HG03342 (cell line): ENCODE data around the gene ANAPC2.

ENCODE experiments used
- ATAC-seq: cut with Tn5 transposase; IDR thresholded peaks from one replicate; pipeline ENCODE4 v1.9.1; 2021; ENCODE audit warnings: mild to moderate bottlenecking, moderate library complexity; ENCODE audit not compliant: unreplicated experiment

ANAPC2 gene, protein sequence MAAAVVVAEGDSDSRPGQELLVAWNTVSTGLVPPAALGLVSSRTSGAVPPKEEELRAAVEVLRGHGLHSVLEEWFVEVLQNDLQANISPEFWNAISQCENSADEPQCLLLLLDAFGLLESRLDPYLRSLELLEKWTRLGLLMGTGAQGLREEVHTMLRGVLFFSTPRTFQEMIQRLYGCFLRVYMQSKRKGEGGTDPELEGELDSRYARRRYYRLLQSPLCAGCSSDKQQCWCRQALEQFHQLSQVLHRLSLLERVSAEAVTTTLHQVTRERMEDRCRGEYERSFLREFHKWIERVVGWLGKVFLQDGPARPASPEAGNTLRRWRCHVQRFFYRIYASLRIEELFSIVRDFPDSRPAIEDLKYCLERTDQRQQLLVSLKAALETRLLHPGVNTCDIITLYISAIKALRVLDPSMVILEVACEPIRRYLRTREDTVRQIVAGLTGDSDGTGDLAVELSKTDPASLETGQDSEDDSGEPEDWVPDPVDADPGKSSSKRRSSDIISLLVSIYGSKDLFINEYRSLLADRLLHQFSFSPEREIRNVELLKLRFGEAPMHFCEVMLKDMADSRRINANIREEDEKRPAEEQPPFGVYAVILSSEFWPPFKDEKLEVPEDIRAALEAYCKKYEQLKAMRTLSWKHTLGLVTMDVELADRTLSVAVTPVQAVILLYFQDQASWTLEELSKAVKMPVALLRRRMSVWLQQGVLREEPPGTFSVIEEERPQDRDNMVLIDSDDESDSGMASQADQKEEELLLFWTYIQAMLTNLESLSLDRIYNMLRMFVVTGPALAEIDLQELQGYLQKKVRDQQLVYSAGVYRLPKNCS

DNA sequence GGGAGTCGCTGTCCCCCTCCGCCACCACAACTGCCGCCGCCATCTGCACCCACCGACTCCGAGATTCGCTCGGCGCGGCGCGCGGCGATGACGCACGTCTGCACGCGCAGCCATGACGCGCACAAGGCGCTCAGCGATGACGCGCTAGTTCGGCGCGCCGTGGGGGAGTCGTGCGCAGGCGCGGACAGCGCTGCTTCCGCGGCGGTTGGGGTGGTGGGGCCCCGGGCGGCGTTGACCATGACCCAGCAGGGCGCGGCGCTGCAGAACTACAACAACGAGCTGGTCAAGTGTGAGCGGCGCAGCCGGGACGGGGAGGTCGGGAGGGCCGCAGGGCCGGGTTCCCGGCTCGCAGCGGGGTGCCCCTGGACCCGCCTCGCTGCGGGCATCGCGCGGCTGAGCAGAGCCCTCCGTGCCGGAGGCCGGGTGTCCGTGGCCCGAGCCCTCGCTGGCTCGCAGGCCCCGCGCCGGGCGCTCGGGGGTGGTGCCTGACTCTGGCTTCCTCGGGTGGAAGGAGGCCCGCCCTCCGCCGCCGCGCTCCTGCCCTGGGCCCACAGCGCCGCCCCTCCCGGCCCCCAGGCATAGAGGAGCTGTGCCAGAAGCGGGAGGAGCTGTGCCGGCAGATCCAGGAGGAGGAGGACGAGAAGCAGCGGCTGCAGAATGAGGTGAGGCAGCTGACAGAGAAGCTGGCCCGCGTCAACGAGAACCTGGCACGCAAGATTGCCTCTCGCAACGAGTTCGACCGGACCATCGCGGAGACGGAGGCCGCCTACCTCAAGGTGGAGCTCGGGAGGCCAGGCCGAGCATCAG lies at the start of gene ANAPC2, which contains the start of gene SSNA1:
ANAPC2 (minus strand) TSS at position 71 of the 807 bp plus-strand sequence; CDS start at position 43, 28 bp downstream.
SSNA1 (plus strand) TSS at position 187 of the 807 bp plus-strand sequence; CDS start at position 238, 51 bp downstream.
- ATAC-seq: peak; percentile 78

DNA sequence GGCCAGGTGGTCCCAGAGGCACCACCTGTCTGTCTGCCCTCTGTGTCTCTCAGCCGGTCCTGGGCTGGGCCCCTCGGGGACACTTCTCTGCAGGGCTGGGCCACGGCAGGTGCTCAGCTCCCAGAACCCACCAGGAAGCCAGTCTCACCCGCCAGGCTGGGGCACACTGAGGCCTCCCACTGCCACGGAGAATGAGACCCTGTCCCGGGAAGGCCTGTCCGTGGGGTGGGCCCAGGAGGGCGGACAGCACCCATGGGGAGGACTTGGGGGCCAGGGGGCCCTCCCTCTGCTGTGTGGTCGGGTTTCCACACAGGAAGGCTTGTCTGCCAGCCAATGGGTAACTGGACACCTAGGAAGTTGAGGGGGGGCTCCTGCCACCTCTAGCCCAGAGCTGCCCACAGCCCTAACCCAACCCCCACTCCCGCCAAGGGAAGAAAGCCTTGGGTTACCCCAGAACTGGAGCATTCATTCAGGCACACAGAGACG lies 48.6 kb upstream of the ANAPC2 start:
- ATAC-seq: no peak

DNA sequence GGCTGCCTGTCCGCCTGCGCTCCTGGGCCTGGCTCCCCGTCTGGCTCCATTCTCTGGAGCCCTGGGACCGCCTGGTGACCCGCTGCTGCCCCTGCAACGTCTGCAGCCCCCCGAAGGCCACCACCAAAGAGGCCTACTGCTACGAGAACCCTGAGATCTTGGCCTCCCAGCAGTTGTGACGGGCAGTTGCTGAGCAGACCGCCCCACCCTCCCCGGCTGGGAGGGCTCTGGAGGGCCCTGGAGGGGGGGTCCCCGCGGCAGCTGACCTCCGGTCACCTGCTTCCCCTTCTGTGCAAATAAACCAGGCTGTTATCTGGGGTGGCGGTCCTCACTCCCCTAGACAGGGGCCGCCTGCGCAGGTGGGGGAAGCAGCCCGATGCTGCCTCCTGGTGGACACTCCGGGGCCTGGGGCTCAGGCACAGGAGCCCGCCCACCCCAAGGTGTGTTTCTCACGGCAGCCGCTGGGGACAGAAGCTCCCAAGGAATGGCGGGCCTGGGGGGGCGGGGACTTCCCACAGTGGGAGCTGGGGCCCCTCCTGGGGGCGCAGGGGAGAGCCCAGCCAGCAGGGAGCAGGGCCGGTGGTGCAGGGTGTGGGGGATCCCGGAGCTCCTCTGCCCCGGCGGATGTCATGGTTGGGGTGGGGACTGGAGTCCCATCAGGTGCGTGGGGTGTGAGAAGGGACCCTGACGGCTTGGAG lies 48.0 kb upstream of the ANAPC2 start:
- no peak for ATAC-seq

DNA sequence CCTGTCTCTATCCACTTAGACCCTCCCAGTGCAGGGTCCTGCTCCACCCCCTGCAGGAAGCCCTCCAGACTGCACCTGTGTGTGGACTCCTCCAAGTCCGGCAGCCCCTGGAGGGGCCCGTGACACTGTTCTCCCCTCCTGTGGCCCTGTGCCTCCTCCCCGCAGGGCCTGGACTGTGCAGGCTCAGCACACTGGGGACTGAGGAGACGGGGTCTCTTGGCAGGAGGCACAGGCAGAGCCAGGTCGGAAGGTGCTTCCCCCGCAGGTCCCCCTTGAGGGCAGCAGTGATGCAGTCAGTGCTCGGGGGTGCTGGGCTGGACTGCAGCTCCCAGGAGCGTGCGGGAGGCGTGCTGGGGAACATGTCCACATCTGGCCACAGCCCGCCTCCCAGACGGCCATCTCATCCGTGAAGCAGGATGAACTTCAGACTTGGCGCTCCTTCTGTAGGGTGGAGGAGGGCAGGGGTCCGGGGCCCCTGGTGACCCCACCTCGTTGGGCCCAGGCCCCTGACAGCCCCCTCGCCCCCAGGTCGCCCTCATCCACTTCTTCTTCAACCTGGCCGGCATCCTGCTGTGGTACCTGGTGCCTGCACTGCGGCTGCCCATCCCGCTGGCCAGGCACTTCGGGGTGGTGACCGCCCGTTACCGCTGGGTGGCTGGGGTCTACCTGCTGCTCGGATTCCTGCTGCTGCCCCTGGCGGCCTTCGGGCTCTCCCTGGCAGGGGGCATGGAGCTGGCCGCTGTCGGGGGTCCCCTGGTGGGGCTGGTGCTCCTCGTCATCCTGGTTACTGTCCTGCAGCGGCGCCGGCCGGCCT lies 47.3 kb upstream of the ANAPC2 start:
- no peak for ATAC-seq

DNA sequence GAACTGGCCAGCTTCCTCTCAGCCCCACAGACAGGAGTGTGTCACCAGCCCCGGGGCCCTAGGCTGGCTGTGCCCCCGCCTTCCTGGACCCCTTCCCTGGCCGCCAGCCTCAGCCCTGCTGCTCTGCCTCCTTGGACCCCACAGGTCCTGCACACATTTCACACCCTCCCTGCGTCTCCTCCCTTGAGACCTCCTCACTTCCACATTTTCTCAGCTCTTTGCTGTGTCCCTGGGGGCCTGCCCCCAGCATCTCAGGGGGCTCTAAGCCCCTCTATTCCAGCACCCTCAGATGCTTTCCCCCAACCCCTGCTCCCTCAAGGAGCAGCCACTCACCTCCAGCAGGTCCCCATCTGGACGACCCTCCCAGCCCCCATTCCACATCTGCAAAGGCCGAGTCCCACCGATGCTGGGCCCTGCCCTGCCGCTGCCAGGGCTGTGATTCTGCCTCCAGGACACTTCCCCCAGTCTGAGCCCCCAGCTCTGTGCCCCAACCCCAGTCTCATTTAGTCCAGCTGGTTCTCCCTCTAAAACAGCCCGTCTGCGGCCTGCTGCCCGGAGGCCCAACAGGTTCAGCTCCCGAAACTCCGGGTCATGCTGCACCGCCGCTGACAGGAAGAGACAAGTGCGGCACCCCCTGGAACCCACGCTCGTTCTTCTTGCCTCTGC lies 46.5 kb upstream of the ANAPC2 start:
- ATAC-seq: no peak

DNA sequence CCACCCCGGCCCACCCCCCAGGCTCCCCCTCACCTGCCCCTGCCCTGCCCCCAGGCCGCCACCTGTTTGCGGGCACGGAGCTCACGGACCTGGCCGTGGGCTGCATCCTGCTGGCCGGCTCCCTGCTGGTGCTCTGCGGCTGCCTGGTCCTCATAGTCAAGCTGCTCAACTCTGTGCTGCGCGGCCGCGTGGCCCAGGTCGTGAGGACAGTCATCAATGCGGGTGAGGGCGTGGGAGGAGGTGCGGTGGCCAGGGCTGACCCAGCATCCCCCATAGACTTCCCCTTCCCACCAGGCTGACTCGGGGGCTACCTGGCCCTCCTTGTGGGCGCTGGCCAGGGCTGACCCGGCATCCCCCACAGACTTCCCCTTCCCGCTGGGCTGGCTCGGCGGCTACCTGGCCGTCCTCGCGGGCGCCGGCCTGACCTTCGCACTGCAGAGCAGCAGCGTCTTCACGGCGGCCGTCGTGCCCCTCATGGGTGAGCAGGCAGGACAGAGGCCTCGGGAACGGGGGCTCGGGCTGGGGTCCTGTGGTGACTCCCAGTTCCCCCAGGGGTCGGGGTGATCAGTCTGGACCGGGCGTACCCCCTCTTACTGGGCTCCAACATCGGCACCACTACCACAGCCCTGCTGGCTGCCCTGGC lies 45.8 kb upstream of the ANAPC2 start:
- ATAC-seq: no peak

DNA sequence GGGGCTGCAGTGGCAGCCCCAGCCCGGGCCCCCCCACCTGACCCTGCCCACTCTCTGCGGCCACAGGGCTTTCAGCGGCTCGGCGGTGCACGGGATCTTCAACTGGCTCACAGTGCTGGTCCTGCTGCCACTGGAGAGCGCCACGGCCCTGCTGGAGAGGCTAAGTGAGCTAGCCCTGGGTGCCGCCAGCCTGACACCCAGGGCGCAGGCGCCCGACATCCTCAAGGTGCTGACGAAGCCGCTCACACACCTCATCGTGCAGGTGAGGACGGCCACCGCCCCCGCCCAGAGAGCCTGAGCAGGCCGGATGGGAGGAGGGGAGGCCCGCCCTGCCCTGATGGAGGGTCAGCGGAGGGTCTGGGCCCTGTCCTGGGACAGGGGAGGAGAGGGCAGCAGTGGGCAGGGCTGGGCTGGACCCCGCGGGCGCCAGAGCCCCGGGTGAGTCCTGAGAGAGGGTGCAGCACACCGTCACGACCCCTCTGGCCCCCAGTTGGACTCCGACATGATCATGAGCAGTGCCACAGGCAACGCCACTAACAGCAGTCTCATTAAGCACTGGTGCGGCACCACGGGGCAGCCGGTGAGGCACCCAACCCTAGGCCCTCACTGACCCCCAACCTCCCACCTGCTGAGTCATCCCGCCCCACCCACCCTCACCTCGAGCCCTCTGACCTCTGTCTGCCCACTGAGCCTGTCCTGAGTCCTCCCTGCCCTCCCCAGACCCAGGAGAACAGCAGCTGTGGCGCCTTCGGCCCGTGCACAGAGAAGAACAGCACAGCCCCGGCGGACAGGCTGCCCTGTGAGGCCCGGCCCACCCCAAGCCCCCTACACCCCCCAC lies 45.0 kb upstream of the ANAPC2 start:
- ATAC-seq: no peak

DNA sequence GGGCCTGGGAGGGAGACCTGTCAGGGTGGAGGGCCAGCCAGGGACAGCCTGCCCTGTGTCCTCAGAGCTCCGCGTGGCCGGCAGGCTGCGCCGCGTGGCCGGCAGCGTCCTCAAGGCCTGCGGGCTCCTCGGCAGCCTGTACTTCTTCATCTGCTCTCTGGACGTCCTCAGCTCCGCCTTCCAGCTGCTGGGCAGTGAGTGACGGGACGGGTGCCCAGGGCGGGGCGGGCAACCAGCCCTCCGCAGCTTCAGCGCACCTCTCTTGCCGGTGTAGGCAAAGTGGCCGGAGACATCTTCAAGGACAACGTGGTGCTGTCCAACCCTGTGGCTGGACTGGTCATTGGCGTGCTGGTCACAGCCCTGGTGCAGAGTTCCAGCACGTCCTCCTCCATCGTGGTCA lies 44.1 kb upstream of the ANAPC2 start:
- no peak for ATAC-seq

DNA sequence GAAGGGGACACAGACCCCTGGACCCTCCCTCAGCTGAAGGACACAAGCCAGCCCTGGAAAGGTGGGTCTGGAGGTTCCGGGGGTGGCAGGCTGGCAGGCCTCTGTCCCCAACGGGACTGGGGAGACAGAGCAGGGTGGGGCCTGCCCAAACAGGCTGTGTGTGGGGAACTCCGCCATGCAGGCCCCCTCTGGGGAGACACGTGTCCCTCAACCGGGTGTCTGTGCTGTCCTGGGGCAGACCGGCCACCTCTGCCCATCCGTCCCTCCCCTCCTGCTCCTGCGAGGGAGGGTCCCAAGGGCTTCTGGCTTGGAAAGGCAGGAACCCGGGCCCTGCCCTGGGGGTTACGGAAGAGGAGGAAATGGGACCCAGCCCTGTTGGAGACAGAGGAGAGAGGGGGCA lies 43.7 kb upstream of the ANAPC2 start:
- ATAC-seq: no peak

DNA sequence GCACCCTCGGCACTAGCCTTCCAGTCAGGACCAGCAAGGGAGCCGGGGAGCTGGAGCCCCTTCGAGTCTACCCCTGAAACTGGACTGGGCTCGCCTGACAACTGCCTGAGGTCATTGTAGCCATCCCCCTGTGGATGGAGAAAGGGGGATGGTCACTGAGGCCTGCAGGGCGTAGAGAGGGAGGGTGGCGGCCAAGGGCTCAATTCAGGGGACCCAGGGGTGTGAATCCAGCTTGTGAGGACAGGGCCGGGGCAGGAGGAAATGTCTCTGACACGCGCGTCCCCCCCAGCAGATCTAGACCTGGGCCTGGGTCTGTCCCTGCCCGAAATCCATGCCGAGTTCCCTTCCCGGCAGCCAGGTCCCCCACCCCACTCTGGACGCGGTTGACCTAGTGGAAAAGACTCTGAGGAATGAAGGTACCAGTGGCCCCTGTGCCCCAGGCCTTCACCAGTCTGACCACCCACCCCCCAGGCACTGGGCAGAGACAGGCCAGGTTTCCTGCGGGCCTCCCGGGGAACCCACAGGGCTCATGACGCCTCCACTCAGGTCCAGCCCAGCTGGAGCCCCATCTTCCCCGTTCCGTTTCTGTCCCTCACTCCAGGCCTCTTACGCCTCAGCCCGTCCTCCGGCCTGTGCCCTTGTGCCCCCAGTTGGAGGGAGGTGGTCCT lies 43.1 kb upstream of the ANAPC2 start:
- ATAC-seq: no peak

DNA sequence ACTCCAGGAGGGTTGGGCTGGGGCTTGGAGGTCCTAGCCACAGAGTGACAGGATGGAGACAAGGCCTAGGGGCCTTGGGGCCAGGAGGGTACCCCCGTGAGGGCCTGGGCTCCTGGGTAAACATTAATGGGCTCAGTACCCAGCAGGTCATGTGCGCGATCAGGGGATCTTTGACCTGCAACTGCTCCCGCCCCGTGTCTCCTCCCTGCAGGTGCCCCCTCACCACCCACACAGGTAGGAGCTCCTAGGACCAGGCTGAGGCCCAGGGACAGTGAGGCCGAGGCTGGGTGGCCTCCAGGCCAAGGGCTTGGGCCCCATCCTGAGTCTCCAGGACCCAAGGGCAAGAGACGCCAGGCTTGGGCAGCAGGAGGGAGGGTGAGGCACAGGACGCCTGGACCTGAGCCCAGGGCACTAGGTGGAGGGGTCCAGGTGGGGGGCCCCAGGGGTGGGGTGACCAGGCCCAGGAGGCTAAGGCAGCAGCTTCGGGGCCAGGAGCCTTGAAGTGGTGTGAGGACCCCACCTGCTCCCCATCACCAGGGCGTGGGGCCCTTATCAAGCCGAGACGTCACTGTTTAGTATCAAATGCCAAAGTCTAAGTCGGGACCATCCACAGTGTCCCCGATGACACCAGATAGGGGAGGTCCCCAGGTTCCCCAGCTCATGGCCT lies 42.5 kb upstream of the ANAPC2 start, which contains the start of gene SLC34A3:
SLC34A3 (plus strand) TSS at position 197 of the 667 bp plus-strand sequence. CDS start 802 bp downstream, outside the sequence.
- no peak for ATAC-seq

DNA sequence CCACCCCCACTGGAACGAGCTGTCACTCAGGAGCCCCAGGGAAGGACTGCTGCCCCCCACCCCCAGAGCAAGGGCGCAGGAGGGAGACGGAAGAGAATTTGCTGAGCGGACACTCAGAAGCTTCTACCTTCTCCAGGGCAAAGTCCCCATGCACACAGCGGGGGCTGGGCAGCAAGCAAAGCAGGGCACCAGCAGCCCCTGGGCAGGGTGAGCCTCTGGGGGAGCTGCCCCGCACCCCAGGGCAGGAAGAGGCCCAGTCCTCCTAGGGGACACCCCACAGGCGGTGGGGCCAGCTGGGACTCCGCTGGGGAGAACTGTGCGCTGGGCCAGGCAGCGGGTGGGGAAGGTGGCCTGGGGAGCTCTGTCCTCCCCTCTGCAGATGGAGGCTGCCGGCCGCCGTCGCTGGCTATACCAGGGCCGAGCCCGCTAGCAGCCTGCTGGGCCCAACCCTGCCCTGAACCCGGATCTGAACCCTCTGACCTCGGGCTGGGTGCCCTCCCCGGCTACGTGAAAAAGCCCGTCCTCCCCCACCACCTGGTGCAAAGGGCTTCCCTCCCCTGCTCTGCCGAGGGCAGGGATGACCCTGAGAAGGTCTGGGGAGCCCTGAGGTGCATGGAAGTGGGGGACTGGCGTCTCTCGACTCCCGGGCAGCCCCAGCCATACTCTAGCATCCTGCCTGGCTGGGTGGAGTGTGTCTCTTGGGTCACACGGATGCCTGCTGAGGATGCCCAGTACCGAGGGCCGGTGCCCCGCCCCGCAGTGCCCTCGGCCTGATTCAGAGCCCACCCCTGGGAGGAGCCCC lies 41.7 kb upstream of the ANAPC2 start:
- no peak for ATAC-seq

DNA sequence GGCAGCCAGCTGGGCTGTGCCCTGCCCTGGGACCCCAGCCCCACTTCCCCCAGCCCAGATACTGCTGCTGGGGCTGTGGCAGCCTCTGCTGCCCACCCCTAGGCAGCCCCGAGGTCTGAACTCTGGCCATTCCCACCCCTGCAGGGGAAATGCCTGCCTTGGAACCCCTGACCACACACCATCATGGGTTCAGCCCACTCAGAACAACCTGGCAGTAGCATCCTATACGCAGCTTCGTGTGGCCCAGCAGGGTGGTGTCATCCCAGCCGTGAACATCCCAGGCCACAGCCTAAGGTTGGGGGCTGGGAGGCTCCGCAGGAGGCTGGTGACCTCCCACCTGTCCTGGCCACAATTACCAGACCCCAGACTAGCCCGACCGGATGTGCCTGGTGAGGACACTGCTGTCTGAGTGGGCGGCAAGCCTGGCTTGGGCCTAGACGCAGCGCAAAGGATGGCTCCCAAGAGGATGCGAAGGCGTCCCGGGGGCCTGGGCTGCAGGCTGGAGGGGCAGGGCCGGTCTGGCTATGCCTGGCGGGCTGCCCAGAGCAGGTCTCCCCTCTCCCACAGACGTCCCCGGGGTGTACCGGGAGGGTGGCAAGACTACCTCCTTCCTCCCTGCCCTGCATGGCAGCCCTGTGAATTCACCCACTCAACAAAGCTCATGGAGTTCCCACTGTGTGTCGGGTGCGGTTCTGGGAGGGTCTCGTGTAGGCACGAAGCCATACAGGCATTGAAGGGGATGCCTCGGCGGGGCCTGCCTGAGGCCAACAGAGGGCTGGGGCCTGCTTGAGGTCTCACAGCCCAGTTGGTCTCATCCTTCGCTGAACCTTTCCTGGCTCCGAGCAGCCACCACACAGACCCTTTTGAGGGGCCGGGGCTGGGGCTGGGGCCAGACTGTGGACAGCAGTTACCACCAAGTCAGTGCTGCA lies 40.9 kb upstream of the ANAPC2 start:
- no peak for ATAC-seq

DNA sequence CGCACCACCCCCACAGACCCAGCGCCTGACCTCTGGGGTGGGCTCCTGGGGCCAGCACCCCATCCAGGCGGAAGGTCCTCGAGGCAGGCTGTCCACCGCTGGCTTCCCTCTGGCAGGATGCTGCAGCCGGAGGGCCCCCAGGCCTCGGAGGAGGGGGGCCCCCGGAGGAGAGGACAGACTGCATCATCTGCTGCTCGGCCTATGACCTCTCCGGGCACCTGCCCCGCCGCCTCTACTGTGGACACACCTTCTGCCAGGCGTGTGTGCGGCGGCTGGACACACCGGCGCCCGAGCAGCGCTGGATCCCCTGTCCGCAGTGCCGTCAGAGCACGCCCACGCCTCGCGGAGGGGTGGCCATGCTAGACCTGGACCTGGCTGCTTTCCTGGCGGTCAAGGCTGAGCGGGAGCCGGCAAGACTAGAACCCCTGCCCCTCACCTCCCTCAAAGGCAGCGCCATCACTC lies 40.2 kb upstream of the ANAPC2 start:
- no peak for ATAC-seq
